Epidermal melanocyte (primary cell): ENCODE data around the gene OR5D13.

ENCODE experiments used
- DNase-seq: peaks from one replicate; pipeline ENCODE4 v3.0.0; 2011; ENCODE audit warnings: low spot score; ENCODE audit not compliant: insufficient read length

Gene OR5D13

GRCh38 chr11:55773138-55773537 is at the start of gene OR5D13:
Gene OR5D13, plus strand, starts transcription at chr11:55773438. Its CDS starts 0 bp downstream, at chr11:55773438.
- no peak for DNase-seq

- no peak for DNase-seq
These were observed 46.4 kb upstream of the OR5D13 start for GRCh38 chr11:55726715-55727324.

GRCh38 chr11:55732936-55733335 is 40.3 kb upstream of the OR5D13 start:
- DNase-seq, result no peak

- DNase-seq, result no peak
These were observed 18.4 kb downstream of the OR5D13 start for GRCh38 chr11:55791606-55792005.

GRCh38 chr11:55793321-55793720 is 20.1 kb downstream of the OR5D13 start:
- DNase-seq, result no peak

GRCh38 chr11:55795256-55795655 is 22.0 kb downstream of the OR5D13 start, which contains the start of gene OR5D14:
Gene OR5D14, plus strand, starts transcription at chr11:55795556. Its CDS starts 0 bp downstream, at chr11:55795556.
- DNase-seq, result no peak

GRCh38 chr11:55806248-55806647 is 33.0 kb downstream of the OR5D13 start:
- DNase-seq, result no peak

GRCh38 chr11:55811067-55811466 is 37.8 kb downstream of the OR5D13 start, which contains the start of gene OR5L1:
Gene OR5L1, plus strand, starts transcription at chr11:55811367. Its CDS starts 100 bp downstream, at chr11:55811467.
- no peak for DNase-seq

GRCh38 chr11:55819330-55819729 is 46.1 kb downstream of the OR5D13 start, which contains the start of gene OR5D18:
Gene OR5D18, plus strand, starts transcription at chr11:55819630. Its CDS starts 0 bp downstream, at chr11:55819630.
- DNase-seq, result no peak
